ENCODE results near the gene THAP11. TPM values are rescaled to one million over a fixed set of nuclear protein-coding genes. Genes with fewer than 3 reads are reported as not detected.

THAP11 gene
- total RNA-seq, 1 donor from 2014 or later, result 50.6 TPM

- peak overlapping the region; percentile 73 for H3K27ac ChIP-seq
- peaks cover 40% of the 10 kb centered on the region for H3K4me1 ChIP-seq
- peaks cover under 1 to 50% of the 10 kb centered on the region in 2 donors for H3K36me3 ChIP-seq
- TF ChIP-seq POLR2AphosphoS5 (IDR thresholded peaks at IDR 0.05; ENCODE audit: insufficient read depth in 1 of 2, low read depth in 1 of 2) (no peak), POLR2A (IDR thresholded peaks at IDR 0.05) (no peak), CTCF (IDR thresholded peaks at IDR 0.05) (no peak)
- no peak for DNase-seq (ENCODE audit: extremely low spot score in 2 of 2)
- H3K4me3 ChIP-seq, result peak overlapping the region; percentile 78 to 94
- intact Hi-C loops (cut with DNase I), result no loop called here
- H3K9me3 ChIP-seq, result no peaks in the 10 kb centered on the region
- no peaks in the 10 kb centered on the region for H3K27me3 ChIP-seq
Measured at GRCh38 chr16:67873435-67874370, 31.6 kb downstream of the THAP11 start.

- intact Hi-C loops (cut with DNase I), result no loop called here
- Histone ChIP-seq H3K27me3 (no peaks in the 10 kb centered on the region), H3K4me3 (peak overlapping the region; percentile 78 to 94), H3K9me3 (no peaks in the 10 kb centered on the region), H3K27ac (no peak overlapping the region), H3K36me3 (peaks cover 4 to 50% of the 10 kb centered on the region in 2 donors), H3K4me1 (peaks cover 40% of the 10 kb centered on the region)
- no peak for TF ChIP-seq POLR2A (IDR thresholded peaks at IDR 0.05)
- TF ChIP-seq POLR2AphosphoS5 (IDR thresholded peaks at IDR 0.05; ENCODE audit: insufficient read depth in 1 of 2, low read depth in 1 of 2), result no peak
- TF ChIP-seq CTCF (IDR thresholded peaks at IDR 0.05), result no peak
- DNase-seq (ENCODE audit: extremely low spot score in 2 of 2), result no peak
Measured at GRCh38 chr16:67874372-67874771, 32.3 kb downstream of the THAP11 start.

GRCh38 chr16:67877064-67877463, 34.9 kb downstream of the THAP11 start:
- Histone ChIP-seq H3K4me3 (no peak overlapping the region), H3K4me1 (peaks cover 39% of the 10 kb centered on the region), H3K27me3 (no peaks in the 10 kb centered on the region), H3K27ac (no peak overlapping the region), H3K9me3 (no peaks in the 10 kb centered on the region), H3K36me3 (peaks cover 4 to 62% of the 10 kb centered on the region in 2 donors)
- no peak for TF ChIP-seq POLR2A (IDR thresholded peaks at IDR 0.05)
- no peak for TF ChIP-seq POLR2AphosphoS5 (IDR thresholded peaks at IDR 0.05; ENCODE audit: insufficient read depth in 1 of 2, low read depth in 1 of 2)
- no peak for TF ChIP-seq CTCF (IDR thresholded peaks at IDR 0.05)
- intact Hi-C loops (cut with DNase I), result no loop called here
- peak in 1 of 2 donors; percentile 93 for DNase-seq (ENCODE audit: extremely low spot score in 2 of 2)

GRCh38 chr16:67878232-67878631, 36.1 kb downstream of the THAP11 start:
- Histone ChIP-seq H3K36me3 (peaks cover 4 to 74% of the 10 kb centered on the region in 2 donors), H3K27me3 (no peaks in the 10 kb centered on the region), H3K9me3 (no peaks in the 10 kb centered on the region), H3K4me3 (no peak overlapping the region), H3K27ac (no peak overlapping the region), H3K4me1 (peaks cover 31% of the 10 kb centered on the region)
- intact Hi-C loops (cut with DNase I), result no loop called here
- TF ChIP-seq CTCF (IDR thresholded peaks at IDR 0.05) (no peak), POLR2A (IDR thresholded peaks at IDR 0.05) (no peak)
- no peak for DNase-seq (ENCODE audit: extremely low spot score in 2 of 2)

GRCh38 chr16:67878846-67879245, 36.7 kb downstream of the THAP11 start:
- Histone ChIP-seq H3K4me3 (no peak overlapping the region), H3K27ac (no peak overlapping the region), H3K27me3 (no peaks in the 10 kb centered on the region), H3K4me1 (peaks cover 26% of the 10 kb centered on the region), H3K9me3 (no peaks in the 10 kb centered on the region), H3K36me3 (peaks cover 4 to 80% of the 10 kb centered on the region in 2 donors)
- TF ChIP-seq CTCF (IDR thresholded peaks at IDR 0.05) (no peak), POLR2A (IDR thresholded peaks at IDR 0.05) (no peak), POLR2AphosphoS5 (IDR thresholded peaks at IDR 0.05; ENCODE audit: insufficient read depth in 1 of 2, low read depth in 1 of 2) (no peak)
- DNase-seq (ENCODE audit: extremely low spot score in 2 of 2), result no peak
- intact Hi-C loops (cut with DNase I), result no loop called here

All from vagina (tissue), 2 donors.